ENCODE measurements around the gene CENPX. TPM values are rescaled to one million over a fixed set of nuclear protein-coding genes. Genes with fewer than 3 reads are reported as not detected.

CENPX gene
- total RNA-seq, 1 donor from 2014 or later: 20.9 TPM

DNA sequence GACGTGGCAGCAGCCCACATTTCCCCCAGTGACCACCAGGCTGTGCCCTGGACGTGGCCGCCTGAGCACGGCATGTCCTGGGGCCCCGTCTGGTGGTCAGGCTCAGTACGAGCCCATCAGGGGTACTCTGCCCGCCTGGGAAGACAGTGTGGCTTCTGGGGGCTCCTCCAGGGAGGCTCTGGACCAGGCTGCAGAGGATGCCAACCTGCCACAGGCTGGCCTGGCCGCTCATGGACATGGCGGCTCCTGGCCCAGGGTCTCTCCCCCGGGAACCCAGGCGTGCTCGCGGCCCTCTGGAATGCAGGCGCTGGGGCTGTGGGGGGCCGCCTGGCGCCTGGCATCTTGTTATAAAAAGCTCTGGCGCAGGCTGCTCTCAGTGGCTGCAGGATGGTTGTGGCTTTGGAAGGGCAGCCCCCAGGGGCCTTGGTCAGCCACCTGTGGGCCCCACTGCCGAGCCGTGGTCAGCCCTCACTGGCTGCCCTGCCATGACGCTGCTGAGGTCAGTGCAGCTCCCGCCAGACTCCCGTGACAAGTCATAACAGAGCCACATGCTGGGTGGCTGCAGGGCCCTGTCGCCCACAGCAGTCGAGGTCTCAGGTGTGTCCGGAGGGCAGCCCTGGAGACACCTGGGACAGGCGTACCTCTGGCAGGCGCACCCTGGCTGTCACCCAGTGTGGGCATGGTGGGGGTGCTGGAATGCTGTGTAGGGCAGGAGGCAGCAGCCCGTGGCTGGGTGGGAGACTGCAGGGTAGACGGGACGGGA is 15.0 kb downstream of the CENPX start:
- Histone ChIP-seq H3K4me3 (ENCODE audit: low read length in 3 of 3) (no peak overlapping the region), H3K9me3 (ENCODE audit: control insufficient read depth in 3 of 3, low read length in 3 of 3) (no peaks in the 10 kb centered on the region), H3K4me1 (ENCODE audit: control insufficient read depth in 3 of 3, insufficient read depth in 3 of 3, low read length in 3 of 3) (peaks cover 25 to 29% (median 27%) of the 10 kb centered on the region in 3 donors), H3K9ac (ENCODE audit: low read depth in 1 of 3, low read length in 3 of 3) (no peak overlapping the region), H3K27ac (ENCODE audit: low read depth, low read length) (no peak overlapping the region), H3K27me3 (ENCODE audit: control insufficient read depth in 3 of 3, insufficient read depth in 3 of 3, low read length in 3 of 3) (no peaks in the 10 kb centered on the region), H3K36me3 (ENCODE audit: control insufficient read depth in 3 of 3, insufficient read depth in 3 of 3, low read length in 3 of 3) (peaks cover 0 to 3% (median 0%) of the 10 kb centered on the region in 3 donors)

DNA sequence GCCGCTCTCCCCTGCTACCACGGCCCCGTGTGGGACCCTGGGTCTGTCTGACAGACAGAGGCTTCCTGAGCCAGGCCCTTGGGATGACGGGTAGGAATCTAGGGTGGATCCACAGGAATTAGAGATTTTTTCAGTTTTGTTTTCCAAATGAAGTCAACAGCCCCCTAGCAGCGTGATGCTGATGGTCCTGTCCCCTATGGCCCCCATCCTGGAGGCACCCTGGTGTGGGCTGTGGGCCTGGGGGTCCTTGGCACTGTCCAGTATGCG is 15.5 kb downstream of the CENPX start:
- Histone ChIP-seq H3K27me3 (ENCODE audit: control insufficient read depth in 3 of 3, insufficient read depth in 3 of 3, low read length in 3 of 3) (no peaks in the 10 kb centered on the region), H3K4me1 (ENCODE audit: control insufficient read depth in 3 of 3, insufficient read depth in 3 of 3, low read length in 3 of 3) (peaks cover 27 to 32% (median 28%) of the 10 kb centered on the region in 3 donors), H3K9me3 (ENCODE audit: control insufficient read depth in 3 of 3, low read length in 3 of 3) (no peaks in the 10 kb centered on the region), H3K36me3 (ENCODE audit: control insufficient read depth in 3 of 3, insufficient read depth in 3 of 3, low read length in 3 of 3) (peaks cover 0 to 3% (median 0%) of the 10 kb centered on the region in 3 donors), H3K9ac (ENCODE audit: low read depth in 1 of 3, low read length in 3 of 3) (no peak overlapping the region), H3K27ac (ENCODE audit: low read depth, low read length) (no peak overlapping the region), H3K4me3 (ENCODE audit: low read length in 3 of 3) (no peak overlapping the region)

DNA sequence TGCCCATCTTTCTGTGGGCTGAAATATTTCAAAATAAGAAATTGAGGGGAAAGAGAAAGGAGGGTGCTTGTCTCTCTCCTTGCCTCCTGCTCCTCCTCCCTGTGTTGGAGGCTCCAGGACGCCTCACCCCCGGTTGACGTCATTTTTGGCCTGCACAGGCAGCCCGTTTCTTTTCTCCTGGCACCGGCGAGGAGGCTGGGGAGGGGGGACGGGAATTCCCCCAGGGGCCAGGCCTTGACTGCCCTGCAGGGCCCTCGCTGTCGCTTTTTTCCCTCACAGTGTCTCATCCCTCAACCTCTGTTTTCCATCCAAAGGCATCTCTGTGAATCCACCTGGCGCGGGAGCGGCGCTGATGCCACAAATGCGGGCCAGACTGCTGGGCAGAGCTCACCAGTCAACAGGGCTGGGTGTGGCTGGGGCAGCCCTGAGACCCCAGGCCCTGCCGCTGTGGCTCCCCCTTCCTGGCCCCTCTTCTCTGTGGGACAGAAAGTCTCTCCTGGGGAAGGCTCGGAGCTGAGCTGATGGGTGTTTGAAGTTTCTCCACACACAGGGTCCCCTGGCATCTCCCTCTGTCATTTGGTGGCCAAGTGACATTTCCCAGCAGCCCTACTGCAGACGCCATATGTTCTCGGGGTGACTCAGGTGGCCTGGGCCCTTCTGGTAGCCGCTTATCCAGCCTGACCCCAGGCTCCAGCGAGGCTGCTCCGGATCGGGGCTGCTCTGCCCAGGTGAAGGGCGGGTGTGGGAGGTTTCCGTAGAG is 16.0 kb downstream of the CENPX start:
- H3K9me3 ChIP-seq (ENCODE audit: control insufficient read depth in 3 of 3, low read length in 3 of 3): no peaks in the 10 kb centered on the region
- H3K9ac ChIP-seq (ENCODE audit: low read depth in 1 of 3, low read length in 3 of 3): no peak overlapping the region
- H3K4me1 ChIP-seq (ENCODE audit: control insufficient read depth in 3 of 3, insufficient read depth in 3 of 3, low read length in 3 of 3): peaks cover 28 to 34% (median 28%) of the 10 kb centered on the region in 3 donors
- H3K36me3 ChIP-seq (ENCODE audit: control insufficient read depth in 3 of 3, insufficient read depth in 3 of 3, low read length in 3 of 3): no peaks in the 10 kb centered on the region
- H3K27me3 ChIP-seq (ENCODE audit: control insufficient read depth in 3 of 3, insufficient read depth in 3 of 3, low read length in 3 of 3): no peaks in the 10 kb centered on the region
- H3K27ac ChIP-seq (ENCODE audit: low read depth, low read length): no peak overlapping the region
- H3K4me3 ChIP-seq (ENCODE audit: low read length in 3 of 3): no peak overlapping the region

DNA sequence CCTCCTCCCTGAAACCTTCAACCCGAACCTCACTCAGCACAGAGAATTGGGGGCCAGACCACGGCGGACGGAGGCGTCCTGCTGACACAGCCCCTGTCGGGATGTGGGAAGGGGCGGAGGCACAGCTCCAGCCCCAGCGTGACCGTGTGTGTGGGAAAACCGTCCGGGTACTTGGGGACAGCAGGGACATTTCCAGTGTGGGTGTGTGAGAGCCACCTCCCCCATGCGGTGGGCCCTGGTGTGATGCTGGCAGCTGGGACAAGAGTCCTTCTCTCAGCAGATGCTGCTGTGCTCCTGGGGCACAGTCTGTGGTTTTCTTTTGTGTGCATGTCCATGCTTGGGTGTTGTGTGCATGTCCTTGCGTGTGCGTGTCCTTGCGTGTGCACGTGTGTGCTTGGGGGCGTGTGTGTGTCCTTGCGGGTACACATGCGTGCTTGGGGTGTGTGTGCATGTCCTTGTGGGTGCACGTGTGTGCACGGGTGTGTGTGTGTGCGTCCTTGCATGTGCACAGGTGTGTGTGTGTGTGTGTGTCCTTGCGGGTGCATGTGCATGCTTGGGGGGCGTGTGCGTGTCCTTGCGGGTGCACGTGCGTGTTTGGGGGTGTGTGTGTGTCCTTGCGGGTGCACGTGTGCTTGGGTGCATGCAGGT is 16.9 kb downstream of the CENPX start:
- no peaks in the 10 kb centered on the region for H3K9me3 ChIP-seq (ENCODE audit: control insufficient read depth in 3 of 3, low read length in 3 of 3)
- H3K4me3 ChIP-seq (ENCODE audit: low read length in 3 of 3): no peak overlapping the region
- H3K36me3 ChIP-seq (ENCODE audit: control insufficient read depth in 3 of 3, insufficient read depth in 3 of 3, low read length in 3 of 3): no peaks in the 10 kb centered on the region
- peaks cover 33 to 43% (median 36%) of the 10 kb centered on the region in 3 donors for H3K4me1 ChIP-seq (ENCODE audit: control insufficient read depth in 3 of 3, insufficient read depth in 3 of 3, low read length in 3 of 3)
- no peak overlapping the region for H3K9ac ChIP-seq (ENCODE audit: low read depth in 1 of 3, low read length in 3 of 3)
- no peaks in the 10 kb centered on the region for H3K27me3 ChIP-seq (ENCODE audit: control insufficient read depth in 3 of 3, insufficient read depth in 3 of 3, low read length in 3 of 3)
- no peak overlapping the region for H3K27ac ChIP-seq (ENCODE audit: low read depth, low read length)

DNA sequence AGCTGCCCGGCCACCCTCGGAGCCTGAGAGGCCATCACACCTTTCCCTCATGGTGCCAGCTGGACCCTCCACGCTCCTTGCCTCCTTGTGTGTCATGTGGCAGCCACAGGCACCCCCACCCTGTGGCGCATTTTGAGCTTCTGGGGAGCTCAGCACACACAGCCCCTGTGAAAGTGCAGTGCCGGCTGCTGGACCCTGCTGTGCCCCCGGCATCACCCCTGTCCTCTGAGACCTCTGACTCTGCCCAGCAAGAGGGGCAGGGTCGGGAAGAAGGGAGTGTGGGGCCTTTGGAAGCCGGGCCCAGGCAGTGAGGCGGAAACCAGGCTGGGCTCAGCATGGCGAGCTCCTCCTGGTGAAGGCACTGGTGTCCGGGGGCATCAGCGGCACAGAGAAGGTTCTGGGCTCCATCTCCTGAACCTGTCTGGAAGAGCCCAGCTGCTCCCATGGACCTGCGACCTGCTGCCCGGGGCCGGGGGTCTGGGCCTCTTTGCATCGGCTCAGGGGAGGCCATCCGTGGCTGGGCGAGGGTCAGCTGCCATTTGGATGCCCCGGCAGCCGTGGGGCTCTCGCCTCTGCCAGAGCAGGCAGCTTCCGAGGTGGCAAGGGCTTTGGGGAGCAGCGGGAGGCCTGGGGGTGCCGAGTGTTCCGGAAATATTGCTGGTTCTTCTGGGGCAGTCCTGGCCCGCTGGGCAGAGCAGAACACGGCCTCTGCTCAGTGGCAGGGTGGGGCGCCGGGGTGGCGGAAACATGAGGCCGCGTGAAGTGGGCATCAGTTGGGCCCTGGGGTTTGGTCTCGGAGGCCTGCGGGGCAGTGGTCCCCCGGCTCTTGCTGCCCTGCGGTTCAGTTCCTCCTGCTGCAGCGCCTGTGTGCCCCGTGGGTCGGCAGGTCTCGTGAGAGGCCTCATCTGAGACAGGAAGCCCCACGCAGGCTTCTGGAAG is 17.9 kb downstream of the CENPX start:
- no peak overlapping the region for H3K27ac ChIP-seq (ENCODE audit: low read depth, low read length)
- H3K4me1 ChIP-seq (ENCODE audit: control insufficient read depth in 3 of 3, insufficient read depth in 3 of 3, low read length in 3 of 3): peaks cover 38 to 50% (median 44%) of the 10 kb centered on the region in 3 donors
- no peaks in the 10 kb centered on the region for H3K27me3 ChIP-seq (ENCODE audit: control insufficient read depth in 3 of 3, insufficient read depth in 3 of 3, low read length in 3 of 3)
- H3K9me3 ChIP-seq (ENCODE audit: control insufficient read depth in 3 of 3, low read length in 3 of 3): no peaks in the 10 kb centered on the region
- peak overlapping the region in 1 of 3 donors; percentile 54 for H3K9ac ChIP-seq (ENCODE audit: low read depth in 1 of 3, low read length in 3 of 3)
- H3K36me3 ChIP-seq (ENCODE audit: control insufficient read depth in 3 of 3, insufficient read depth in 3 of 3, low read length in 3 of 3): no peaks in the 10 kb centered on the region
- H3K4me3 ChIP-seq (ENCODE audit: low read length in 3 of 3): no peak overlapping the region

DNA sequence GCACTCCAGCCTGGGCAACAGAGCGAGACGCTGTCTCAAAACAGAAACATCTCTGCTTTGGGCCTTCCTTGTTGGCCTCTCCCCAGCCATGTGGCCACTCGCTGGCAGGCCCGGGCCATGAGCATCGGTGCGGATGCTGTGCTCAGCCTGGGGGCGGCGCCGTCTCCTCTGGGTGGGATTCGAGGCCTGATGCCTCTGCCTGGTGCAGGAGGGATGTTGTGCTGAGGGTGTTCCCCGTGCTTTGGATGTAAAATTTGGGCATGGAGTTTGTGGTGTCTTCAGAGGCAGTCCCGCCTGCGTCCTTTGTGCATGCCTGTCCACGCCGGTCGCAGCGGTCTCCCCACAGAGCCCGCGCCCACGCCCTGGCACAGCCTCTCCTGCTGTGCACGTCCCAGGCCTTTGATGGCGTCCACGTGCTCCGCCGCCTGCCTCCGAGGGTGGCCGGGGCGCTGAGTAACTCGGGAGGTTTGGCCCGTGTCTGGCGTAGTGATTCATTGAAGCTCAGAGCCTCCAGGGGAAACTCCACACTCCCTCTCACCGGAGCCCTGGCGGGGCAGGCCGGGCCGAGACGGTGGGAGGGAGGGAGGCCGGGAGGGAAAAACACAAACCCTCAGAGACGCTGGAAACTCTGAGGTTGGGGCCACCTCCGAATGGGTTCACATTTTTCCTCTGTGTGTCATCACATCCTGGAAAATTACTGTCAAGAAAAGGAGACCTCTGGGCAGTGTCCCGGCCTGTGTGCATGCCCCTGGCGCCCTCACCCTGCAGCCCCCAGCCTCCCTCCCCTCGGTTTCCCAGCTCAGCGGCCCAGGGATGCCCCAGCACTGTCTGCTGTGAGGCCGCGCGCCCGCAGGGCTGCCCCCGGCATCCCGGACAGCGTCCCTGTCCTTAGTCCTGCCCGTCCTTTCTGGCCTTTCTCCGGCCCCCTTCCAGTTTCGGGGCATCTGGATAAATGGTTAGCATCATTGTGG is 19.0 kb downstream of the CENPX start:
- H3K36me3 ChIP-seq (ENCODE audit: control insufficient read depth in 3 of 3, insufficient read depth in 3 of 3, low read length in 3 of 3): no peaks in the 10 kb centered on the region
- peak overlapping the region in 1 of 3 donors; percentile 45 for H3K4me3 ChIP-seq (ENCODE audit: low read length in 3 of 3)
- H3K9me3 ChIP-seq (ENCODE audit: control insufficient read depth in 3 of 3, low read length in 3 of 3): no peaks in the 10 kb centered on the region
- peak overlapping the region in 2 of 3 donors; percentile 20 to 62 for H3K9ac ChIP-seq (ENCODE audit: low read depth in 1 of 3, low read length in 3 of 3)
- H3K27me3 ChIP-seq (ENCODE audit: control insufficient read depth in 3 of 3, insufficient read depth in 3 of 3, low read length in 3 of 3): no peaks in the 10 kb centered on the region
- no peak overlapping the region for H3K27ac ChIP-seq (ENCODE audit: low read depth, low read length)
- peaks cover 44 to 57% (median 52%) of the 10 kb centered on the region in 3 donors for H3K4me1 ChIP-seq (ENCODE audit: control insufficient read depth in 3 of 3, insufficient read depth in 3 of 3, low read length in 3 of 3)

DNA sequence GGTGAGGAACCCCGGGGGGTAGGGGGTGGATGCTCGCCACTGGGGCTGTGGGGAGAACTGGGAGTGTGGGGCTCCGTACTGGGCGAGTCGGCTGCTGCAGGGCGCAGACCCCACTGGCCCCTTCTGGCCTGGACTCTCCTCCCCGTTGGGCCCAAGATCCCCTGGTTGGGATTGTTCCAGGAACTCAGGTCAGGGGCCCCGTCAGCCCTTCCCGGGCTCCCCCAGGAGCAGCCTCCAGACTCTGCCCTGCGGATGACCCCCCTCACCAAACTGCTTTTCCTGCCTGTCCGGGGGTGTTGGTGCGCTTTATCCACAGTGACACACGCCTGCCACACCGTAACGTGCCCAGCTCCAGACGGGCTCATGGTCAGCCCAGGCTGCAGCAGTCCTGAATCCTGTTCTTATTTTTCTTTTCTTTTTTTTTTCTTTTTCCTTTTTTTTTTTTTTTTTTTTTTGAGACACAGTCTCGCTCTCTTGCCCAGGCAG is 21.1 kb downstream of the CENPX start:
- H3K27me3 ChIP-seq (ENCODE audit: control insufficient read depth in 3 of 3, insufficient read depth in 3 of 3, low read length in 3 of 3): no peaks in the 10 kb centered on the region
- peaks cover 52 to 62% (median 59%) of the 10 kb centered on the region in 3 donors for H3K4me1 ChIP-seq (ENCODE audit: control insufficient read depth in 3 of 3, insufficient read depth in 3 of 3, low read length in 3 of 3)
- H3K27ac ChIP-seq (ENCODE audit: low read depth, low read length): no peak overlapping the region
- H3K36me3 ChIP-seq (ENCODE audit: control insufficient read depth in 3 of 3, insufficient read depth in 3 of 3, low read length in 3 of 3): peaks cover 4 to 5% (median 5%) of the 10 kb centered on the region in 3 donors
- no peak overlapping the region for H3K9ac ChIP-seq (ENCODE audit: low read depth in 1 of 3, low read length in 3 of 3)
- H3K9me3 ChIP-seq (ENCODE audit: control insufficient read depth in 3 of 3, low read length in 3 of 3): no peaks in the 10 kb centered on the region
- H3K4me3 ChIP-seq (ENCODE audit: low read length in 3 of 3): peak overlapping the region in 1 of 3 donors; percentile 14

DNA sequence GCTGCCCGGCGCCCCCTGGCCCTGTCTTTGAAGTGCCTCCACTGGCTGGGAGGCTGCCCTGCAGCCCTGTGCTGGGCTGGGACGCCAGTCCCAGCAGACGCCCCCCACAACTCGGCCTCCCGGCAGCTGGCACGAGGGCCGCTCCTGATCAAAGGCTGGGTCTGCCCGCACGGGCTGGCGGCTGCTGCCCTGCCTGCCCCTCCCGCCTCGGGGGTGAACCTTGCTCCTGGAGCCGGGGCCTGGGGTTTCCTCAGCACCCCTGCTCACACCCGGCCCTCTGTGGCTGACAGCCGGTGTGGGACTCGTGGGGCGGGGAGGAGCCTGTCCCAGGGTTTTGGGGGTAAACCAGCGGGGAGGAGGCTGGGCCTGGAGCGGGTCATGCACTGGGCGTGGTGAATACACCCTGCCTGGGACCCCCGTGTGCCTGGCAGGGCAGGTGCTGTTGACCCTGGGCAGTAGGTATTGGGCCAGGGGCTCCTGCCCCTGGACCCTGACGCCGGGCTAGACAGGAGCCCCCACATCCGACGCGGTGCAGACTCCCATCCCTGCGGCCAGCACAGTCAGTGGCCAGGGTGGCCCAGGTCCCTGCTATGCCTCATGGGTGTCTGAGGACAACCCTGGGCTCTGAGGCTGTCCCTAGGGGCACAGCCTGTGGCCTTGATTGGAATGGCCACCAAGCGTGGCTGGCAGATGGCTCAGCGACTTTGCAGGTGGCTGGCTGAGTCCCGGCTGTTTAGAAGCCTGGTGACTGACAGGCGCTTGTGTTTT is 21.7 kb downstream of the CENPX start:
- H3K9me3 ChIP-seq (ENCODE audit: control insufficient read depth in 3 of 3, low read length in 3 of 3): no peaks in the 10 kb centered on the region
- peak overlapping the region in 1 of 3 donors; percentile 14 for H3K4me3 ChIP-seq (ENCODE audit: low read length in 3 of 3)
- peaks cover 48 to 56% (median 52%) of the 10 kb centered on the region in 3 donors for H3K4me1 ChIP-seq (ENCODE audit: control insufficient read depth in 3 of 3, insufficient read depth in 3 of 3, low read length in 3 of 3)
- peak overlapping the region in 2 of 3 donors; percentile 25 to 38 for H3K9ac ChIP-seq (ENCODE audit: low read depth in 1 of 3, low read length in 3 of 3)
- H3K27ac ChIP-seq (ENCODE audit: low read depth, low read length): no peak overlapping the region
- no peaks in the 10 kb centered on the region for H3K27me3 ChIP-seq (ENCODE audit: control insufficient read depth in 3 of 3, insufficient read depth in 3 of 3, low read length in 3 of 3)
- peaks cover 5 to 9% (median 6%) of the 10 kb centered on the region in 3 donors for H3K36me3 ChIP-seq (ENCODE audit: control insufficient read depth in 3 of 3, insufficient read depth in 3 of 3, low read length in 3 of 3)
